SW 1271 (cell line): ENCODE results near the gene SOS1.
A peak's percentile ranks its signal among the peaks of the same experiment; 100 is the strongest.
"Not testable (repeated sequence)": the region's sequence is repeated elsewhere in the genome, so short reads cannot be mapped to it uniquely, and the experiment has no call there.

Experiments used
- DNase-seq, 2 experiments: peaks; one replicate each; lab custom pipeline; 2025; lab: John Stamatoyannopoulos, UW

SOS1 gene

GRCh38 chr2:39120771-39121522 is at the start of gene SOS1:
TSS of gene SOS1 (minus strand) at chr2:39121051. CDS start at chr2:39120422, 629 bp downstream.
- DNase-seq = peak; percentile 79 to 86

DNA sequence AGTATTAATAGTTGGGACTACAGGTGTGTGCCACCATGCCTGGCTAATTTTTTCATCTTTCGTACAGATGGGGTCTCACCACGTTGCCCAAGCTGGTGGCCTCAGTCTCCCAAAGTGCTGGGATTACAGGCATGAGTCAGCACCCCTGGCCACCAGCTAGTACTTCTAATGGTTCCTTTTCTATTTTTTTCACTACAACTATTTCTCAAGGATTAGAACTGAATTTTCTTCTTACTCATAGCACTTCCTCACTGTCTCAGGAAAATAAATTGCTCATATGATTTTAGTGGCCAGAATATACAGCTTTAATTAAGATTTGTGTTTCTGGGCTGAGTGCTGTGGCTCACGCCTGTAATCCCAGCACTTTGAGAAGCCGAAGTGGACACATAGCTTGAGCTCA is 43.2 kb upstream of the SOS1 start:
- DNase-seq = no peak

DNA sequence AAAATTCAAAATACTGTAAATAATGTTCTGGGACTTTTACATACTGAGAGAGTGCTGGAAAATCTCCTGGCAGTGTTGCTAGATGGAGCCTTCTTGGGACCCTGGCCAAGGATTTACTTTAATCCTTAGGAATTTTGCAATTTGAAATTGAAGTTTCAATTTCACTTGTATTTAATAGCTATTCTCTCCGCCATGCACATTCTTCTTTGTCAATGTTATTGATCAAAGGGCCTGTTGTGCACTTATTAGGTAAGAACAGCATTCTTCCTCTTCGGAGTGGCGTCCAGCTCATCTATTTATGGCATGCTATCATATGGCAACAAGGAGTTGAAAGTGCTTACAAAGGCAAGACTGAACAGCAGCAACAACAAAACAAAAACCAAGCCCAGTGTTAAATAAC is 40.1 kb upstream of the SOS1 start:
- DNase-seq = no peak

DNA sequence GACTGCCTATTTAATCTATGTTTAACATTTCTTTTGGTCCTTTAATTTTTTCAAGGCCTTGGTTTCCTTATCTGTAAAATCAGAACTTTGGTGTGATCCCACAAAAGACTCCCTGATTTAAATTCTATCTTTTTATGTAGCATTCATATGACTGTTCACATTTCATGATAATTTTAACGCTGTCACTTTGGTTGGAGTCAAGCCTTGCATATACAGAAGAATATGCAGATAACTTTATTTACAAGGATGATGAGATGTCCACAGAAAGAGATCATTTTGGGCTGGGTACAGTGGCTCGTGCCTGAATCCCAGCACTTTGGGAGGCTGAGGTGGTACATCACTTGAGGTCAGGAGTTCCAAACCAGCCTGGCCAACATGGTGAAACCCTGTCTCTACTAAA is 38.4 kb upstream of the SOS1 start:
- no peak for DNase-seq

DNA sequence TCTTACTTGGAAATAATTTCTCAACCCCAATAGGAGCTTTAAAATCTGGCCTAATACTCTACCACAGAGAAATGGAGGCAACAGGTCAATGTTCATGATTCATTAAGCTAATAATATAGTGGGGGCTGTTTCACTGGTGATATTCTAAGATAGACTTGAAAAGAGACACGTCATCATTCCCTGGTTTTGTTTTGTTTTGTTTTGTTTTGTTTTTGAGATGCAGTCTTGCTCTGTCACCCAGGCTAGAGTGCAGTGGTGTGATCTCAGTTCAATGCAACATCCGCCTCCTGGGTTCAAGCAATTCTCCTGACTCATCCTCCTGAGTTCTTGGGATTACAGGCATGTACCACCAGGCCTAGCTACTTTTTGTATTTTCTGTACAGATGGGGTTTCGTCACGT is 37.5 kb upstream of the SOS1 start:
- DNase-seq = no peak

- DNase-seq = no peak
Measured at GRCh38 chr2:39156846-39157245, 36.0 kb upstream of the SOS1 start.

DNA sequence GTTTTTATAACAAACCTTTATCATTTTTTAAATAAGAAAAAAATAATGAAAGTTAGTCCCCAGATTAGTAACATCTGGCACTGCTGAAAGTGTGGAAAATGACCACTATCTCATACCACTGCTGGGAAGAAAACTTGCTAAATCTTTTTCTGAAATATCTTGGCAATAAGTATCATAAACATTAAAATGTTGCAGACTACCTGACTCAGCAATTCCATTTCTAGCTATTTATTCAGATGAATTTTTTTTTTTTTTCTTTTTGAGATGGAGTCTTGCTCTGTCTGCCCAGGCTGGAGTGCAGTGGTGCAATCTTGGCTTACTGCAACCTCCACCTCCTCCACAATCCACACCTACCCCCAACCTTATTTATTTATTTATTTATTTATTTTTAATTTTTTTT is 35.3 kb upstream of the SOS1 start:
- no peak for DNase-seq

DNA sequence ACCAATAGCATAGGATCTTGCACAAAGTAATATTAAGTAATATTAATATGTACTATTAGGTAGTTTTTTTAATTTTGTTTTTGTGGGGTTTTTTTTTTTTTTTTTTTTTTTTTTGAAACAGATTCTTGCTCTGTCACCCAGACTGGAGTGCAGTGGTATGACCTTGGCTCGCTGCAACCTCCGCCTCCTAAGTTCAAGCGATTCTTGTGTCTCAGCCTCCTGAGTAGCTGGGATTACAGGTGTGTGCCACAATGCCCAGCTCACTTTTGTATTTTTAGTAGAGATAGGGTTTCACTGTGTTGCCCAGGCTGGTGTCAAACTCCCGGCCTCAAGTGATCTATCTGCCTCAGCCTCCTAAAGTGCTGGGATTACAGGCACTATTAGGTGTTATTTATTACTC is 34.7 kb upstream of the SOS1 start:
- DNase-seq = not testable (repeated sequence)

GRCh38 chr2:39154944-39155343 is 34.1 kb upstream of the SOS1 start:
- no peak for DNase-seq

DNA sequence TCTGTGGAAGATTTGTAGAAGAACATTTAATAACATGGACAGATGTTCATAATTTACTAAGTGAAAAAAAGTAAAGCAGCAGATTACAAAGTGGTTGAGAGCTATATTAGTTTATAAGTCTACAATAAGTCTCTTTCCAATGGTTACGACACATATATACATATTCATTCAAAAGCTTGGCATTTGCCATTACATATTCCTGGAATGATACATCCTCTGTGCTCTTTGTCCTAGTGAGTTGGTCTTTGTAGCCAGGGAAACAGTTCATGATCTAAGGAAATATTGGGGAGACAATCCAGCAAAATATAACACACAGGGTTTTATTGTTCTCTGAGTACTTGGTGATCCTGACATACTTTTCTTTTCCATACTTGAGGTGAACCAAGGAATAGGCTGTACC is 32.5 kb upstream of the SOS1 start:
- DNase-seq = no peak

DNA sequence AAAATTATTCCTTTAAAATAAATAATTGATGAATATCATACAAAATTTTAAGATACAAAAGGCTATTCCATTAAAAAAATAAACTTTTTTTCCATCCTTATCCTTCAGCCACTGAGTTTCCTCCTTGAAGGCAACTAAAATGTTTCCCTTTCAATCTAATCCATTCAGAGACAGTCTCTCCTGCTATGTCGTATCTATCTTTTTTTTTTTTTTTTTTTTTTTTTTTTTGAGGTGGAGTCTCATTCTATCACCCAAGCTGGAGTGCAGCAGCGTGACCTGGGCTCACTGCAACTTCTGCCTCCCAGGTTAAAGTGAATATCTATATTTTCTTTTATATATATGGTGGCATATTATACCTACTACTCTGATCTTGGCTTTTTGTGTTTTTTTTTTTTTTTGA is 31.7 kb upstream of the SOS1 start:
- DNase-seq = no peak

- DNase-seq = no peak
Measured at GRCh38 chr2:39150890-39151497, 30.1 kb upstream of the SOS1 start.

DNA sequence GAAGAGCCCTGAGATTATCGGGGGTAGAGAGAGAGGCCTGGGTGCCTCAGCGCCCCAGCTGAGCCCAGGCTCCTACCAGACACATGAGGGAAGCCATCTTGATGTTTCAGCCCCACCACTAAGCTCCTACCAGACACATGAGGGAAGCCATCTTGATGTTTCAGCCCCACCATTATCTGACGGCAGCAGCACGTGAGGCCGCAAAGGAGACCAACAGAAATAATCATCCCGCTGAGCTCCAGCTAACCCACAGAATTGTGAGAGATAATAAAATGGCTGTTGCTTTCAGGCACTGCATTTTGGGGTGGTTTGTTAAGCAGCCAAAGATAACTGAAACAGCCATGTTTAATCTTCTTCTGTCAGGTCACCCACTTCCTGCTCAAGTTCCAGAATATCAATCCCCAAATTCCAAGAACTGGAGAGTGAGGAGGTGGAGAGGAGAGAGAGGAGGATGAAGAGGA is 29.3 kb upstream of the SOS1 start:
- no peak for DNase-seq

DNA sequence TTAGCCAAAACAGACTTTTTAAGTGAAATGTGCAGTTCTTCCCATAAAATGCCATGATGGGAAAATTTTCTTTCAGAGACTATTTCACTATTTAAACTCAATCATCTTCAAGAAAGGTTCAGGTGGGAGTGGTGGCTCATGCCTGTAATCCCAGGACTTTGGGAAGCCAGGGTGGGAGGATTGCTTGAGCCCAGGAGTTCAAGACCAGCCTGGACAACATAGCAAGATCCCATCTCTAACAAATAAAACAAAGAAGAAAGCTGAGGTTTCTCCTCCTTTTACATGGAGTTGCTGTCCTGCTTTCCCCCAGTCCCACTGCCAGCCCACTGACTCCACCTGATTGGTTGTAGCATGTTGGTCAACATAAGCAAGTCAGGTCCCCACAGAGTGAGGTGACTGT is 25.8 kb upstream of the SOS1 start:
- no peak for DNase-seq

GRCh38 chr2:39145906-39146421 is 25.1 kb upstream of the SOS1 start:
- DNase-seq = no peak

GRCh38 chr2:39144416-39144815 is 23.6 kb upstream of the SOS1 start:
- DNase-seq = no peak

GRCh38 chr2:39142904-39143605 is 22.2 kb upstream of the SOS1 start:
- no peak for DNase-seq

- DNase-seq = no peak
Measured at GRCh38 chr2:39141334-39142271, 20.8 kb upstream of the SOS1 start.

DNA sequence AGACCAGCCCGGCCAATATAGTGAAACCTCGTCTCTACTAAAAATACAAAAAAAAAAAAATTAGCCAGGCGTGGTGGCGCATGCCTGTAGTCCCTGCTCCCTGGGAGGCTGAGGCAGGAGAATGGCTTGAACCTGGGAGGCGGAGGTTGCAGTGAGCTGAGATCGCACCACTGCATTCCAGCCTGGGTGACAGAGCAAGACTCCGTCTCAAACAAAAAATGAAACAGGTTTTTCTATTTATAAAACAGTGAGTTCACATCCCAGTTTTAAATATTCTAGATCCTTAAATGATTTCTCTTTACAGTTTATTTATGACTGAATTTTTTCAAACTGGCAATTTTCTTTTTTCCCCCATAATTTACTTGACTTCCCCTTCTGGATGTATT is 20.1 kb upstream of the SOS1 start:
- not testable (repeated sequence) for DNase-seq

DNA sequence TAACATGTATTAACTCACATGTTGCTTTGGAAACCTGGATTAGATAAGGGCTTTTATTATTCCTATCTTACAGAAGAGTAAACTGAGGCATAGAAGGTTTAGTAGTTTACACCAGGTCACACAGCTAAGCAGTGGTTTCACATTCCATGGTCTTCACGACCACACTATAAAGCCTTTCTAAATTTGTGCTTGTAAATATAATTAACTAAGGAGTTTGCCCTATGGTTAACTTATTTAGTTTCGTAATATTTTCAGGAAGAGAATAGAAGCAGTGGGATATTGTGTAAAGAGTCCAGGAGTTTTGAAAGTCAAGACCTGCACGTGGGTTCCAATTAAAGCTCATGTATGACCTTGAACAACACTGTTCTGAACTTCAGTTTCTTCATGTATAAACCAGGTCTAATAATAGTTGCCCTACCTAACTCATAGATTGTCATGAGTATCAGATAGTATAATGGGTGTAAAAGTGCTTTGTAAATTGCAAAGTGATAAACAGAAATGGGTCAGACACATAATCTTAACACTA is 19.5 kb upstream of the SOS1 start:
- DNase-seq = no peak

- DNase-seq = no peak
Measured at GRCh38 chr2:39139511-39140237, 18.8 kb upstream of the SOS1 start.
